ENCODE measurements around the gene TMIGD1.

DNA sequence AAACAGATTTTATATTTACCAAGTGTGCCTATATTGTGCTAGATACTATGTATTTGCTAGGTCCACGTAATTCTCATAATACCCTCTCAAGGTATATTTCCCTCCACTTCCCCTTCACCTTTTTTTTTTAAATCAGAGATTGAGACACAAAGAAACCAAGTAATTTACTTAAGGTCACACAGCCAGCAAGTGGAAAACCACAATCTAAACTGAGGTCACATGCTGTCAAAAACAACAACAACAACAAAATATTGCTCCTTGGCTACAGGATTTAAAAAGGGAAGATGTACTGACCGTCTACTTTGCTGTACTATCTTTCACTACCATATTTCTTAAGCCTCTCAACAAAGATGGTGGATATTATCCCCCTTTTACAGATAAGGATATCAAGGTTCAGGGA lies 57.9 kb downstream of the TMIGD1 start:
- no peak for TF ChIP-seq POLR2AphosphoS5 (IDR thresholded peaks at IDR 0.05)
- TF ChIP-seq, protein P1, sequence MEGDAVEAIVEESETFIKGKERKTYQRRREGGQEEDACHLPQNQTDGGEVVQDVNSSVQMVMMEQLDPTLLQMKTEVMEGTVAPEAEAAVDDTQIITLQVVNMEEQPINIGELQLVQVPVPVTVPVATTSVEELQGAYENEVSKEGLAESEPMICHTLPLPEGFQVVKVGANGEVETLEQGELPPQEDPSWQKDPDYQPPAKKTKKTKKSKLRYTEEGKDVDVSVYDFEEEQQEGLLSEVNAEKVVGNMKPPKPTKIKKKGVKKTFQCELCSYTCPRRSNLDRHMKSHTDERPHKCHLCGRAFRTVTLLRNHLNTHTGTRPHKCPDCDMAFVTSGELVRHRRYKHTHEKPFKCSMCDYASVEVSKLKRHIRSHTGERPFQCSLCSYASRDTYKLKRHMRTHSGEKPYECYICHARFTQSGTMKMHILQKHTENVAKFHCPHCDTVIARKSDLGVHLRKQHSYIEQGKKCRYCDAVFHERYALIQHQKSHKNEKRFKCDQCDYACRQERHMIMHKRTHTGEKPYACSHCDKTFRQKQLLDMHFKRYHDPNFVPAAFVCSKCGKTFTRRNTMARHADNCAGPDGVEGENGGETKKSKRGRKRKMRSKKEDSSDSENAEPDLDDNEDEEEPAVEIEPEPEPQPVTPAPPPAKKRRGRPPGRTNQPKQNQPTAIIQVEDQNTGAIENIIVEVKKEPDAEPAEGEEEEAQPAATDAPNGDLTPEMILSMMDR (IDR thresholded peaks at IDR 0.05 in 8 of 11, conservative IDR thresholded peaks at IDR 0.05 in 3 of 11) = no peak
- TF ChIP-seq POLR2A (IDR thresholded peaks at IDR 0.05) = no peak
